IPS-15b (cell line): ENCODE results near the gene GALNT5.

Experiments used
- H3K27me3 ChIP-seq: one replicate; pipeline ENCODE4 v1.6.1; 2013; ENCODE audit warnings: low read length; ENCODE audit not compliant: control insufficient read depth, insufficient read depth
- H3K36me3 ChIP-seq: one replicate; pipeline ENCODE4 v1.6.1; 2013; ENCODE audit warnings: low read length; ENCODE audit not compliant: control insufficient read depth, insufficient read depth
- H3K4me1 ChIP-seq: one replicate; pipeline ENCODE4 v1.6.1; 2013; ENCODE audit warnings: mild to moderate bottlenecking, low read length; ENCODE audit not compliant: control insufficient read depth, insufficient read depth
- H3K4me3 ChIP-seq: one replicate; pipeline ENCODE4 v1.5.1; 2013; ENCODE audit warnings: low read depth, low read length
- H3K9ac ChIP-seq: one replicate; pipeline ENCODE4 v1.6.1; 2013; ENCODE audit warnings: low read depth, mild to moderate bottlenecking, low read length
- H3K9me3 ChIP-seq: one replicate; pipeline ENCODE4 v1.6.1; 2013; ENCODE audit warnings: mild to moderate bottlenecking, low read length; ENCODE audit not compliant: control insufficient read depth, insufficient read depth

The GALNT5 gene

GRCh38 chr2:157252529-157252928, 5.0 kb upstream of the GALNT5 start:
- Histone ChIP-seq H3K9me3 (no peaks in the 10 kb centered on the region), H3K27me3 (no peaks in the 10 kb centered on the region), H3K4me3 (no peak overlapping the region), H3K9ac (no peak overlapping the region), H3K4me1 (no peaks in the 10 kb centered on the region), H3K36me3 (no peaks in the 10 kb centered on the region)

- Histone ChIP-seq H3K9ac (no peak overlapping the region), H3K27me3 (no peaks in the 10 kb centered on the region), H3K36me3 (no peaks in the 10 kb centered on the region), H3K9me3 (no peaks in the 10 kb centered on the region), H3K4me1 (peaks cover 9% of the 10 kb centered on the region), H3K4me3 (no peak overlapping the region)
Observed at GRCh38 chr2:157254041-157254440, 3.5 kb upstream of the GALNT5 start.

- Histone ChIP-seq H3K4me1 (peaks cover 10% of the 10 kb centered on the region), H3K27me3 (no peaks in the 10 kb centered on the region), H3K4me3 (no peak overlapping the region), H3K9me3 (no peaks in the 10 kb centered on the region), H3K36me3 (no peaks in the 10 kb centered on the region), H3K9ac (no peak overlapping the region)
Observed at GRCh38 chr2:157255746-157256145, 1.8 kb upstream of the GALNT5 start.

- Histone ChIP-seq H3K4me1 (peaks cover 11% of the 10 kb centered on the region), H3K9me3 (no peaks in the 10 kb centered on the region), H3K9ac (no peak overlapping the region), H3K4me3 (no peak overlapping the region), H3K36me3 (no peaks in the 10 kb centered on the region), H3K27me3 (no peaks in the 10 kb centered on the region)
Observed at GRCh38 chr2:157256626-157257025, 879 bp upstream of the GALNT5 start.

- H3K4me1 ChIP-seq: peaks cover 15% of the 10 kb centered on the region
- H3K4me3 ChIP-seq: no peak overlapping the region
Observed at GRCh38 chr2:157258520-157259326, 1.2 kb downstream of the GALNT5 start.

GRCh38 chr2:157259386-157259785, 1.9 kb downstream of the GALNT5 start:
- no peaks in the 10 kb centered on the region for H3K9me3 ChIP-seq
- H3K27me3 ChIP-seq: no peaks in the 10 kb centered on the region
- no peak overlapping the region for H3K4me3 ChIP-seq
- H3K36me3 ChIP-seq: no peaks in the 10 kb centered on the region
- no peak overlapping the region for H3K9ac ChIP-seq
- peaks cover 19% of the 10 kb centered on the region for H3K4me1 ChIP-seq

More at GRCh38 chr2:157258520-157259326, 1.2 kb downstream of the GALNT5 start:
- no peak overlapping the region for H3K9ac ChIP-seq
- no peaks in the 10 kb centered on the region for H3K9me3 ChIP-seq
- no peaks in the 10 kb centered on the region for H3K36me3 ChIP-seq
- no peaks in the 10 kb centered on the region for H3K27me3 ChIP-seq

- Histone ChIP-seq H3K9me3 (no peaks in the 10 kb centered on the region), H3K4me1 (peaks cover 21% of the 10 kb centered on the region), H3K4me3 (no peak overlapping the region), H3K36me3 (no peaks in the 10 kb centered on the region), H3K27me3 (no peaks in the 10 kb centered on the region), H3K9ac (no peak overlapping the region)
Observed at GRCh38 chr2:157259960-157260359, 2.5 kb downstream of the GALNT5 start.

- Histone ChIP-seq H3K27me3 (no peaks in the 10 kb centered on the region), H3K9me3 (no peaks in the 10 kb centered on the region), H3K36me3 (no peaks in the 10 kb centered on the region), H3K4me1 (peaks cover 23% of the 10 kb centered on the region), H3K9ac (no peak overlapping the region), H3K4me3 (no peak overlapping the region)
Observed at GRCh38 chr2:157260533-157261198, 3.2 kb downstream of the GALNT5 start.

- no peak overlapping the region for H3K9ac ChIP-seq
- H3K4me1 ChIP-seq: peaks cover 23% of the 10 kb centered on the region
- no peaks in the 10 kb centered on the region for H3K36me3 ChIP-seq
- no peaks in the 10 kb centered on the region for H3K27me3 ChIP-seq
- no peaks in the 10 kb centered on the region for H3K9me3 ChIP-seq
- H3K4me3 ChIP-seq: no peak overlapping the region
Observed at GRCh38 chr2:157261199-157261782, 3.8 kb downstream of the GALNT5 start.

- peaks cover 23% of the 10 kb centered on the region for H3K4me1 ChIP-seq
- no peak overlapping the region for H3K9ac ChIP-seq
- no peaks in the 10 kb centered on the region for H3K9me3 ChIP-seq
- H3K36me3 ChIP-seq: no peaks in the 10 kb centered on the region
- no peaks in the 10 kb centered on the region for H3K27me3 ChIP-seq
- no peak overlapping the region for H3K4me3 ChIP-seq
Observed at GRCh38 chr2:157262248-157262647, 4.7 kb downstream of the GALNT5 start.

- no peaks in the 10 kb centered on the region for H3K36me3 ChIP-seq
- H3K4me1 ChIP-seq: peaks cover 15% of the 10 kb centered on the region
- H3K4me3 ChIP-seq: no peak overlapping the region
- H3K27me3 ChIP-seq: no peaks in the 10 kb centered on the region
- no peaks in the 10 kb centered on the region for H3K9me3 ChIP-seq
- H3K9ac ChIP-seq: no peak overlapping the region
Observed at GRCh38 chr2:157264099-157264498, 6.6 kb downstream of the GALNT5 start.

GRCh38 chr2:157265825-157266224, 8.3 kb downstream of the GALNT5 start:
- H3K4me1 ChIP-seq: peaks cover 16% of the 10 kb centered on the region
- no peaks in the 10 kb centered on the region for H3K27me3 ChIP-seq
- no peaks in the 10 kb centered on the region for H3K36me3 ChIP-seq
- H3K4me3 ChIP-seq: no peak overlapping the region
- no peaks in the 10 kb centered on the region for H3K9me3 ChIP-seq
- no peak overlapping the region for H3K9ac ChIP-seq
